A673 (cell line): ENCODE results near the gene RAD51AP1.

Experiments
- CTCF ChIP-seq: fragments of 300-800, 200-600 bp; sonication (generic); conservative IDR thresholded peaks from 2 replicates; pipeline ENCODE4 v1.5.1; 2017; ENCODE audit warnings: low read depth, mild to moderate bottlenecking, antibody characterized with exemption, low read length, moderate library complexity, mixed read lengths
- EZH2 ChIP-seq: fragments of 200-600 bp; sonication (generic); IDR thresholded peaks from 2 replicates; pipeline ENCODE4 v1.6.1; 2017; ENCODE audit warnings: borderline replicate concordance, low read depth, mild to moderate bottlenecking, mixed read lengths, antibody characterized with exemption, low read length; ENCODE audit not compliant: poor library complexity, severe bottlenecking

DNA sequence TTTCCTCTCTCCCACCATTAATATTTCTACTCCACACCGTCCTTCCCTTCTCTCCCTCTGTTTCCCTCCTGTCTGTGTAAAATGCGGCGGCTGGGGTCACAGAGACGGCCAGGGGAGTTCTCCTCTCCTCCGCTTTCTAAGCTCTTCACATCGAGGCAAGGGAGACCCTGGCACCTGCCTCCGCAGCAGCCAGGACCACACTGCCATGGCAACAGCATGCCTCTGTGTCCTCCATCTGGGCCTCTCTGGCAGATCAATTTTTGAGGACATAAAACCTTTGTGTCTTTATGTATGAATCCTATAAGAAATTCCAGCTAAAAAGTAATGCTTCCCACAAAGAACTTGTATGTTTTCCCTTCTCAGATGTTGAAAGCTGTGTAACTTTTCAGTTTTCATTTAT lies 64.7 kb downstream of the RAD51AP1 start:
- TF ChIP-seq CTCF (no peak), EZH2 (no peak)
